H1 (cell line): ENCODE data around the gene EPHA6. TPM values are rescaled to one million over a fixed set of nuclear protein-coding genes. Genes with fewer than 3 reads are reported as not detected.

ENCODE experiments used
- ASH2L ChIP-seq: fragments of 200-600, 300-600 bp; sonication (generic); IDR thresholded peaks from one replicate; pipeline ENCODE4 v1.7.1; 2017; ENCODE audit warnings: low read length
- ATF2 ChIP-seq: IDR thresholded peaks from 2 replicates; pipeline ENCODE4 v1.6.1; 2012; ENCODE audit warnings: low read length, inconsistent platforms
- ATF3 ChIP-seq: IDR thresholded peaks from 2 replicates; pipeline ENCODE4 v1.6.1; 2011; ENCODE audit warnings: low read depth, mild to moderate bottlenecking, low read length; ENCODE audit not compliant: insufficient read depth
- E2F6 ChIP-seq: IDR thresholded peaks from 2 replicates; pipeline ENCODE4 v1.6.1; 2012; ENCODE audit warnings: inconsistent platforms
- EP300 ChIP-seq, 2 experiments: IDR thresholded peaks; 1 replicate in 1 of 2; 2 replicates in 1 of 2; pipeline ENCODE4 v1.6.1; 2011 to 2012; ENCODE audit warnings: low read depth in 2 of 2, low read length in 2 of 2, mild to moderate bottlenecking in 2 of 2, borderline replicate concordance in 1 of 2, inconsistent platforms in 1 of 2, moderate library complexity in 1 of 2
- TAF7 ChIP-seq: optimal IDR thresholded peaks from 2 replicates; pipeline ENCODE3; 2011; ENCODE audit warnings: low read depth, mild to moderate bottlenecking, inconsistent platforms, low read length, moderate library complexity, borderline replicate concordance
- polyA plus RNA-seq, 7 experiments: library from polyadenylated mRNA; depleted of rRNA in 3 of 7; stranded (reverse) in 5 of 7; unstranded in 2 of 7; fragments of >200 nt in 5 of 7; fragments of 200-250 nt in 2 of 7; gene quantifications; 1 replicate in 5 of 7; 2 replicates in 1 of 7; 4 replicates in 1 of 7; pipeline versions ENCODE4 v1.2.1 to v1.2.3, GENCODE V29; 2011 to 2013; ENCODE audit warnings: missing spikeins in 2 of 7, mixed read lengths in 2 of 7
- total RNA-seq: library from RNA; stranded (reverse); fragmentation: NEBNext Ultra II Directional; extraction: Animal tissue kit (Norgen Biotek cat#: 25700); gene quantifications from 2 replicates; pipeline ENCODE4 v1.2.1, GENCODE V29; 2021
- TF ChIP-seq, protein P1 (sequence below): fragments of 300-600 bp; sonication (generic); IDR thresholded peaks from 2 replicates; pipeline ENCODE4 v1.7.1; 2012; ENCODE audit warnings: low read length, moderate library complexity, mild to moderate bottlenecking, inconsistent platforms; ENCODE audit not compliant: insufficient replicate concordance

EPHA6 gene
- total and polyA plus RNA-seq, 2 of the 8 experiments (the other 6 are each of a cell fraction or from before 2014, with no cell fraction given) = 0.83 to 3.2 TPM

GRCh38 chr3:97009427-97010019 is 195.1 kb downstream of the EPHA6 start (continued):
- TF ChIP-seq, protein P1, sequence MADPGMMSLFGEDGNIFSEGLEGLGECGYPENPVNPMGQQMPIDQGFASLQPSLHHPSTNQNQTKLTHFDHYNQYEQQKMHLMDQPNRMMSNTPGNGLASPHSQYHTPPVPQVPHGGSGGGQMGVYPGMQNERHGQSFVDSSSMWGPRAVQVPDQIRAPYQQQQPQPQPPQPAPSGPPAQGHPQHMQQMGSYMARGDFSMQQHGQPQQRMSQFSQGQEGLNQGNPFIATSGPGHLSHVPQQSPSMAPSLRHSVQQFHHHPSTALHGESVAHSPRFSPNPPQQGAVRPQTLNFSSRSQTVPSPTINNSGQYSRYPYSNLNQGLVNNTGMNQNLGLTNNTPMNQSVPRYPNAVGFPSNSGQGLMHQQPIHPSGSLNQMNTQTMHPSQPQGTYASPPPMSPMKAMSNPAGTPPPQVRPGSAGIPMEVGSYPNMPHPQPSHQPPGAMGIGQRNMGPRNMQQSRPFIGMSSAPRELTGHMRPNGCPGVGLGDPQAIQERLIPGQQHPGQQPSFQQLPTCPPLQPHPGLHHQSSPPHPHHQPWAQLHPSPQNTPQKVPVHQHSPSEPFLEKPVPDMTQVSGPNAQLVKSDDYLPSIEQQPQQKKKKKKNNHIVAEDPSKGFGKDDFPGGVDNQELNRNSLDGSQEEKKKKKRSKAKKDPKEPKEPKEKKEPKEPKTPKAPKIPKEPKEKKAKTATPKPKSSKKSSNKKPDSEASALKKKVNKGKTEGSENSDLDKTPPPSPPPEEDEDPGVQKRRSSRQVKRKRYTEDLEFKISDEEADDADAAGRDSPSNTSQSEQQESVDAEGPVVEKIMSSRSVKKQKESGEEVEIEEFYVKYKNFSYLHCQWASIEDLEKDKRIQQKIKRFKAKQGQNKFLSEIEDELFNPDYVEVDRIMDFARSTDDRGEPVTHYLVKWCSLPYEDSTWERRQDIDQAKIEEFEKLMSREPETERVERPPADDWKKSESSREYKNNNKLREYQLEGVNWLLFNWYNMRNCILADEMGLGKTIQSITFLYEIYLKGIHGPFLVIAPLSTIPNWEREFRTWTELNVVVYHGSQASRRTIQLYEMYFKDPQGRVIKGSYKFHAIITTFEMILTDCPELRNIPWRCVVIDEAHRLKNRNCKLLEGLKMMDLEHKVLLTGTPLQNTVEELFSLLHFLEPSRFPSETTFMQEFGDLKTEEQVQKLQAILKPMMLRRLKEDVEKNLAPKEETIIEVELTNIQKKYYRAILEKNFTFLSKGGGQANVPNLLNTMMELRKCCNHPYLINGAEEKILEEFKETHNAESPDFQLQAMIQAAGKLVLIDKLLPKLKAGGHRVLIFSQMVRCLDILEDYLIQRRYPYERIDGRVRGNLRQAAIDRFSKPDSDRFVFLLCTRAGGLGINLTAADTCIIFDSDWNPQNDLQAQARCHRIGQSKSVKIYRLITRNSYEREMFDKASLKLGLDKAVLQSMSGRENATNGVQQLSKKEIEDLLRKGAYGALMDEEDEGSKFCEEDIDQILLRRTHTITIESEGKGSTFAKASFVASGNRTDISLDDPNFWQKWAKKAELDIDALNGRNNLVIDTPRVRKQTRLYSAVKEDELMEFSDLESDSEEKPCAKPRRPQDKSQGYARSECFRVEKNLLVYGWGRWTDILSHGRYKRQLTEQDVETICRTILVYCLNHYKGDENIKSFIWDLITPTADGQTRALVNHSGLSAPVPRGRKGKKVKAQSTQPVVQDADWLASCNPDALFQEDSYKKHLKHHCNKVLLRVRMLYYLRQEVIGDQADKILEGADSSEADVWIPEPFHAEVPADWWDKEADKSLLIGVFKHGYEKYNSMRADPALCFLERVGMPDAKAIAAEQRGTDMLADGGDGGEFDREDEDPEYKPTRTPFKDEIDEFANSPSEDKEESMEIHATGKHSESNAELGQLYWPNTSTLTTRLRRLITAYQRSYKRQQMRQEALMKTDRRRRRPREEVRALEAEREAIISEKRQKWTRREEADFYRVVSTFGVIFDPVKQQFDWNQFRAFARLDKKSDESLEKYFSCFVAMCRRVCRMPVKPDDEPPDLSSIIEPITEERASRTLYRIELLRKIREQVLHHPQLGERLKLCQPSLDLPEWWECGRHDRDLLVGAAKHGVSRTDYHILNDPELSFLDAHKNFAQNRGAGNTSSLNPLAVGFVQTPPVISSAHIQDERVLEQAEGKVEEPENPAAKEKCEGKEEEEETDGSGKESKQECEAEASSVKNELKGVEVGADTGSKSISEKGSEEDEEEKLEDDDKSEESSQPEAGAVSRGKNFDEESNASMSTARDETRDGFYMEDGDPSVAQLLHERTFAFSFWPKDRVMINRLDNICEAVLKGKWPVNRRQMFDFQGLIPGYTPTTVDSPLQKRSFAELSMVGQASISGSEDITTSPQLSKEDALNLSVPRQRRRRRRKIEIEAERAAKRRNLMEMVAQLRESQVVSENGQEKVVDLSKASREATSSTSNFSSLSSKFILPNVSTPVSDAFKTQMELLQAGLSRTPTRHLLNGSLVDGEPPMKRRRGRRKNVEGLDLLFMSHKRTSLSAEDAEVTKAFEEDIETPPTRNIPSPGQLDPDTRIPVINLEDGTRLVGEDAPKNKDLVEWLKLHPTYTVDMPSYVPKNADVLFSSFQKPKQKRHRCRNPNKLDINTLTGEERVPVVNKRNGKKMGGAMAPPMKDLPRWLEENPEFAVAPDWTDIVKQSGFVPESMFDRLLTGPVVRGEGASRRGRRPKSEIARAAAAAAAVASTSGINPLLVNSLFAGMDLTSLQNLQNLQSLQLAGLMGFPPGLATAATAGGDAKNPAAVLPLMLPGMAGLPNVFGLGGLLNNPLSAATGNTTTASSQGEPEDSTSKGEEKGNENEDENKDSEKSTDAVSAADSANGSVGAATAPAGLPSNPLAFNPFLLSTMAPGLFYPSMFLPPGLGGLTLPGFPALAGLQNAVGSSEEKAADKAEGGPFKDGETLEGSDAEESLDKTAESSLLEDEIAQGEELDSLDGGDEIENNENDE = no peak
- TF ChIP-seq ATF3 (no peak), E2F6 (no peak), ATF2 (no peak), EP300 (IDR thresholded peaks at IDR 0.05; ENCODE audit: borderline replicate concordance in 1 of 2, low read depth in 2 of 2, low read length in 2 of 2) (peak in 1 of 2 experiments; percentile 87; a peak in 1 of 3 replicates), ASH2L (peak; percentile 96), TAF7 (no peak)
